Measurements from ENCODE around the gene SPI1. TPM values are rescaled to one million over a fixed set of nuclear protein-coding genes. Genes with fewer than 3 reads are reported as not detected.

Gene SPI1
- total and polyA plus RNA-seq, 2 donors (not counting 1 experiment from before 2014, with no cell fraction given), result 98.3 to 119 TPM

DNA sequence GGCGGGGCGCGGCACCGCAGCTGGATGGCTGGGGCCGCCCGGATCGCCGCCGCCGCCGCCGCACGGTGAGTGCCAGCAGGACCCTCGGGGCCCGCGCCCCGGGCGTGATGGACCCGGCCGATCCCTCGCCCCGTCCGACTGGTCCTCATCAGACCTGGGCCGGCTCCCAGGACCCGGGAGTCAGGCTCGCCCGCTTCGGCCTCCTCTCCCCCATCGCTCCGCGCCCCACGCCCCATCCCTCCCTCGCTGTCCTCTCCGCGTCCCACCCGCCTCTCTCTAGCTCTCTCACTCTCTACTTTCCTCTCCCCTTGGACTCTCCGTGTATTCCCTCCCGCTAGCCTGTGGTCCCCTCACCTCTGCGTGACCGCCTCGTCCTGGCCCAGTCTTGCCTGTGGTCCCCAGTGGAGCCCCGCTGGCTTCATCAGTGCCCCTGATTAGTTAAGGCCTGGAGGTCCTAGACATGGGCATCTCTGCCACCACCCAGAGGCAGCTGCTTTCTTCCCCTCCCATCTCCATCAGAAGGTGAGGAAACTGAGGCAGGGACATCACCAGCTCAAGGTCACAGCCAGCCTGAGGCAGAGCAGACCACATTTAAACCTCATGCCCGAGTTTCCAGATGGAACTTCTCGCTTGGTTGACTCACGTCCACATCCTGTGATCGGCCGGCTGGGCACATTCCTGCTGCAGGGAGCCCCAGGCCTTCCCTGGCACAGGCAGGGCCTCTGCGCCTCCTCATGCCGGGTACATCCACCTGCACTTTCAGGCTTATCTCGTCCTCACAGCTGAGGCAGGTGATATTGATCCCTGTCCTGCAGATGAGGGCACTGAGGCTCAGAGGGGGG lies 30.5 kb upstream of the SPI1 start:
- WGBS (ENCODE audit: insufficient coverage), result 16% methylated on average over 49 of the region's 50 CpGs
- Mint-ChIP-seq H3K27ac (peak overlapping the region; percentile 94), H3K9me3 (ENCODE audit: insufficient read depth) (no peaks in the 10 kb centered on the region), H3K4me3 (peak overlapping the region; percentile 90), H3K4me1 (peaks cover 27% of the 10 kb centered on the region), H3K27me3 (no peaks in the 10 kb centered on the region)
- Histone ChIP-seq H3K9me3 (ENCODE audit: control extremely low read depth in 1 of 3, control insufficient read depth in 2 of 3, insufficient read depth in 1 of 3, low read length in 2 of 3) (no peaks in the 10 kb centered on the region), H3K4me1 (ENCODE audit: control insufficient read depth in 2 of 2, insufficient read depth in 2 of 2, low read length in 2 of 2) (peaks cover 16 to 25% of the 10 kb centered on the region in 2 donors), H3K27me3 (replicated peaks in 1 of 4; ENCODE audit: control extremely low read depth in 1 of 4, control insufficient read depth in 3 of 4, insufficient read depth in 4 of 4, low read length in 3 of 4) (no peaks in the 10 kb centered on the region), H2AFZ (ENCODE audit: insufficient read depth, low read depth, low read length, poor library complexity, severe bottlenecking) (peak overlapping the region; percentile 99), H3K9ac (ENCODE audit: low read length) (peak overlapping the region; percentile 75), H3K36me3 (replicated peaks in 1 of 2; ENCODE audit: control extremely low read depth in 1 of 2, control insufficient read depth in 1 of 2, extremely low read depth in 1 of 2, insufficient read depth in 2 of 2, low read length in 1 of 2) (peaks cover 0 to 4% of the 10 kb centered on the region in 2 experiments), H3K79me2 (ENCODE audit: control insufficient read depth, insufficient read depth, low read length) (no peaks in the 10 kb centered on the region), H3K4me3 (ENCODE audit: control extremely low read depth in 1 of 5, extremely low read depth in 1 of 5, insufficient read depth in 1 of 5, low read depth in 2 of 5, low read length in 4 of 5) (peak overlapping the region; percentile 34 to 73 (median 60)), H3K27ac (ENCODE audit: low read length in 2 of 2) (peak overlapping the region; percentile 74 to 89), H4K20me1 (ENCODE audit: control insufficient read depth, insufficient read depth, low read length, poor library complexity, severe bottlenecking) (no peaks in the 10 kb centered on the region), H3K4me2 (replicated peaks; ENCODE audit: low read depth, low read length, poor library complexity, severe bottlenecking) (peak overlapping the region; percentile 98)
- POLR2A ChIA-PET, result interaction anchor here (0.6 to 2.7 kb wide), 7 partner anchors 9 to 202 kb away, joined by 4 to 15 read pairs (median 6); partner anchors contain the start of genes ACP2, DDB2 and SPI1
- DNase-seq (no peak), ATAC-seq (ENCODE audit: low read depth) (no peak)
- intact Hi-C loops (cut with micrococcal nuclease), result loop anchor here (1.0 to 10.0 kb wide), 13 partner anchors 9 to 446 kb away; partner anchors contain the start of genes ACP2, CELF1, DDB2 and FNBP4
- TF ChIP-seq, protein P1, sequence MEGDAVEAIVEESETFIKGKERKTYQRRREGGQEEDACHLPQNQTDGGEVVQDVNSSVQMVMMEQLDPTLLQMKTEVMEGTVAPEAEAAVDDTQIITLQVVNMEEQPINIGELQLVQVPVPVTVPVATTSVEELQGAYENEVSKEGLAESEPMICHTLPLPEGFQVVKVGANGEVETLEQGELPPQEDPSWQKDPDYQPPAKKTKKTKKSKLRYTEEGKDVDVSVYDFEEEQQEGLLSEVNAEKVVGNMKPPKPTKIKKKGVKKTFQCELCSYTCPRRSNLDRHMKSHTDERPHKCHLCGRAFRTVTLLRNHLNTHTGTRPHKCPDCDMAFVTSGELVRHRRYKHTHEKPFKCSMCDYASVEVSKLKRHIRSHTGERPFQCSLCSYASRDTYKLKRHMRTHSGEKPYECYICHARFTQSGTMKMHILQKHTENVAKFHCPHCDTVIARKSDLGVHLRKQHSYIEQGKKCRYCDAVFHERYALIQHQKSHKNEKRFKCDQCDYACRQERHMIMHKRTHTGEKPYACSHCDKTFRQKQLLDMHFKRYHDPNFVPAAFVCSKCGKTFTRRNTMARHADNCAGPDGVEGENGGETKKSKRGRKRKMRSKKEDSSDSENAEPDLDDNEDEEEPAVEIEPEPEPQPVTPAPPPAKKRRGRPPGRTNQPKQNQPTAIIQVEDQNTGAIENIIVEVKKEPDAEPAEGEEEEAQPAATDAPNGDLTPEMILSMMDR (IDR thresholded peaks at IDR 0.05), result no peak
- no peak for TF ChIP-seq EZH2 (IDR thresholded peaks at IDR 0.05; ENCODE audit: borderline replicate concordance, insufficient read depth, low read depth, low read length, poor library complexity, severe bottlenecking)
- CTCF ChIA-PET, result interaction anchor here (0.8 to 19.1 kb wide), 7 partner anchors 15 to 160 kb away, joined by 3 to 345 read pairs (median 5); partner anchors contain the start of genes ACP2, MADD and SPI1

Data from B cell (primary cell).